Neural progenitor cell (in vitro differentiated cells): Measurements from ENCODE around the gene NFIA. TPM values are rescaled to one million over a fixed set of nuclear protein-coding genes. Genes with fewer than 3 reads are reported as not detected.
"Not testable (repeated sequence)": the region's sequence is repeated elsewhere in the genome, so short reads cannot be mapped to it uniquely, and the experiment has no call there.

Experiments
- DNase-seq: peaks from one replicate; pipeline ENCODE4 v3.0.0-alpha.2; 2016; ENCODE audit warnings: low spot score
- H2AFZ ChIP-seq: fragments of 200-600 bp; sonication (generic); replicated peaks from 2 replicates; pipeline ENCODE4 v1.6.1; 2016; ENCODE audit warnings: antibody characterized with exemption
- H3F3A ChIP-seq: fragments of 200-600 bp; sonication (generic); 2 replicates; pipeline ENCODE4 v1.6.1; 2016; ENCODE audit warnings: antibody characterized with exemption, low read depth
- H3K27ac ChIP-seq: fragments of 200-600 bp; sonication (generic); 2 replicates; pipeline ENCODE4 v1.5.1; 2016; ENCODE audit warnings: mild to moderate bottlenecking
- H3K27me3 ChIP-seq: fragments of 200-600 bp; sonication (generic); 2 replicates; pipeline ENCODE4 v1.6.1; 2016; ENCODE audit warnings: mild to moderate bottlenecking, moderate library complexity
- H3K36me3 ChIP-seq: fragments of 200-600 bp; sonication (generic); 2 replicates; pipeline ENCODE4 v1.5.1; 2016
- H3K4me1 ChIP-seq: fragments of 200-600 bp; sonication (generic); 2 replicates; pipeline ENCODE4 v1.6.1; 2016; ENCODE audit warnings: mixed run types
- H3K4me2 ChIP-seq: fragments of 200-600 bp; sonication (generic); 2 replicates; pipeline ENCODE4 v1.6.1; 2016
- H3K4me3 ChIP-seq: fragments of 200-600 bp; sonication (generic); 2 replicates; pipeline ENCODE4 v1.5.1; 2016
- H3K79me2 ChIP-seq: fragments of 200-600 bp; sonication (generic); 2 replicates; pipeline ENCODE4 v1.6.1; 2016; ENCODE audit warnings: low read depth
- H3K9ac ChIP-seq: fragments of 200-600 bp; sonication (generic); 2 replicates; pipeline ENCODE4 v1.6.1; 2016
- H3K9me3 ChIP-seq: fragments of 200-600 bp; sonication (generic); 2 replicates; pipeline ENCODE4 v1.5.1; 2016; ENCODE audit warnings: low read depth
- H4K20me1 ChIP-seq: fragments of 200-600 bp; sonication (generic); 2 replicates; pipeline ENCODE4 v1.6.1; 2016; ENCODE audit warnings: low read depth
- H3K27ac Mint-ChIP-seq: 3 replicates; pipeline ENCODE4 v1.8.0; 2021; ENCODE audit warnings: mixed read lengths
- H3K27me3 Mint-ChIP-seq: 2 replicates; pipeline ENCODE4 v1.8.0; 2022; ENCODE audit warnings: low read depth, mild to moderate bottlenecking, inconsistent platforms, moderate library complexity, mixed read lengths; ENCODE audit not compliant: insufficient read depth
- H3K36me3 Mint-ChIP-seq: 3 replicates; pipeline ENCODE4 v1.8.0; 2021; ENCODE audit warnings: mixed read lengths
- H3K4me1 Mint-ChIP-seq: 3 replicates; pipeline ENCODE4 v1.8.0; 2021; ENCODE audit warnings: mixed read lengths
- H3K4me3 Mint-ChIP-seq: 3 replicates; pipeline ENCODE4 v1.8.0; 2021; ENCODE audit warnings: mild to moderate bottlenecking, moderate library complexity, mixed read lengths
- H3K9me3 Mint-ChIP-seq: 3 replicates; pipeline ENCODE4 v1.8.0; 2020; ENCODE audit warnings: mixed read lengths
- CTCF ChIP-seq: fragments of 200-600 bp; sonication (generic); IDR thresholded peaks from 2 replicates; pipeline ENCODE4 v1.5.1; 2017; ENCODE audit warnings: antibody characterized with exemption, mild to moderate bottlenecking
- EZH2 ChIP-seq: fragments of 200-600 bp; sonication (generic); IDR thresholded peaks from 2 replicates; pipeline ENCODE4 v1.6.1; 2017; ENCODE audit warnings: antibody characterized with exemption, mild to moderate bottlenecking, moderate library complexity
- EZH2phosphoT487 ChIP-seq: fragments of 200-600 bp; sonication (generic); IDR thresholded peaks from 2 replicates; pipeline ENCODE4 v1.6.1; 2017; ENCODE audit warnings: antibody characterized with exemption
- total RNA-seq: library from RNA; depleted of rRNA; stranded (reverse); fragments of >200 nt; gene quantifications from 2 replicates; pipeline ENCODE4 v1.2.3, GENCODE V29; 2015; ENCODE audit warnings: low replicate concordance

Gene NFIA
- total RNA-seq, 1 donor from 2014 or later: 5.3 TPM

GRCh38 chr1:61463220-61463619 is 380.9 kb downstream of the NFIA start:
- H4K20me1 ChIP-seq: no peaks in the 10 kb centered on the region
- no peaks in the 10 kb centered on the region for H3K27me3 ChIP-seq
- Mint-ChIP-seq H3K9me3 (no peaks in the 10 kb centered on the region), H3K27ac (no peak overlapping the region), H3K27me3 (no peaks in the 10 kb centered on the region), H3K36me3 (no peaks in the 10 kb centered on the region), H3K4me1 (peaks cover 32% of the 10 kb centered on the region), H3K4me3 (no peak overlapping the region)
- peaks cover 11% of the 10 kb centered on the region for H3K4me1 ChIP-seq
- H3K9me3 ChIP-seq: no peaks in the 10 kb centered on the region
- no peak overlapping the region for H3K4me3 ChIP-seq
- H3K36me3 ChIP-seq: no peaks in the 10 kb centered on the region
- TF ChIP-seq EZH2phosphoT487 (no peak), CTCF (no peak), EZH2 (no peak)
- no peak for DNase-seq
- H2AFZ ChIP-seq: no peak overlapping the region
- no peaks in the 10 kb centered on the region for H3K79me2 ChIP-seq
- no peak overlapping the region for H3K9ac ChIP-seq
- H3K27ac ChIP-seq: no peak overlapping the region
- no peak overlapping the region for H3K4me2 ChIP-seq
- H3F3A ChIP-seq: no peaks in the 10 kb centered on the region

DNA sequence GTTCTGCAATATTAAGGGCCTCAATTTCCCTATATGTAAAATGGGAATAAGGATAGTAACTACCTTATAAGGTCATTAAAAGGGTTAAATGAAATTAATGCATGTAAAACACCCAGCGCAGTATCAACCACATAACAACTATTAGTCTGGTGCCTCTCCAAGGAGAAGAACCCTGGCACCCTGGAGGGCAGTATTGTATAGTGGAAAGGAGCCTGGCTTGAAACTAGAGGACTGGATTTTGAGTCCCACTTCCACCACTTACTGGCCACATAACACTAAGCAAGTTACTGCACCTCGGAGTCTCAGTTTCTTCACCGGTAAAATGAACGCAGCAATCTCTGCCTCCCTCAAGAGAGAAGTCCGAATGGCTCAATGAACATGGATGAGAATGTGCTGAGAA is 385.5 kb downstream of the NFIA start:
- H3K4me1 ChIP-seq, H3K36me3 Mint-ChIP-seq, H3K4me1 Mint-ChIP-seq, H3K27me3 Mint-ChIP-seq, H3K4me2 ChIP-seq, H3K9me3 Mint-ChIP-seq, H3K4me3 ChIP-seq, H3K9ac ChIP-seq, H3K36me3 ChIP-seq, H4K20me1 ChIP-seq, H2AFZ ChIP-seq, H3K4me3 Mint-ChIP-seq, H3K27me3 ChIP-seq, H3K27ac Mint-ChIP-seq, H3K9me3 ChIP-seq, H3K27ac ChIP-seq, H3K79me2 ChIP-seq, H3F3A ChIP-seq, DNase-seq: not testable (repeated sequence)

DNA sequence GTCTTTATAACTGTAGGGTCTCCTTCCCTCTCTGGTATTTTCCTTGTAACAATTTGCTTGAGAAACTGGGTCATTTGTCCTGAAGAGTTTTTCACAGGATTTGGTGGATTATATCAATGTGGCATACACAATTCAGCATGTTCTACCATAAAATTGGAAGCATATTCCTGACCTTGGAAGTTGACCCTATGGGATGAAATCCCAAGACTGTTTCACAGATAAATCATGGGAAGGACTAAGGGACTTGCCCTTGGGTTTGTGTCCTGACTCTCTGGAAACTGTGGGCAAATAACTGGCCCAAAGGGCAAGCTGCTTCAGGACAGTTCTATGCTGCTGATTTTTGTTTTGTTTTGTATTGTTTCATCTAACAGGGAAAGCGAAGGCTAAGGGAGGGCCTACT is 387.0 kb downstream of the NFIA start:
- TF ChIP-seq EZH2 (no peak), EZH2phosphoT487 (no peak), CTCF (no peak)
- H3K9ac ChIP-seq: no peak overlapping the region
- H3K36me3 Mint-ChIP-seq: no peaks in the 10 kb centered on the region
- peaks cover 4% of the 10 kb centered on the region for H3K4me1 Mint-ChIP-seq
- peaks cover 17% of the 10 kb centered on the region for H3K27me3 ChIP-seq
- H3K4me3 Mint-ChIP-seq: no peak overlapping the region
- H3K9me3 ChIP-seq: no peaks in the 10 kb centered on the region
- no peaks in the 10 kb centered on the region for H3F3A ChIP-seq
- DNase-seq: no peak
- H3K36me3 ChIP-seq: no peaks in the 10 kb centered on the region
- H3K27me3 Mint-ChIP-seq: peaks cover 4% of the 10 kb centered on the region
- no peak overlapping the region for H3K4me2 ChIP-seq
- H3K4me1 ChIP-seq: no peaks in the 10 kb centered on the region
- no peak overlapping the region for H3K27ac Mint-ChIP-seq
- no peak overlapping the region for H3K4me3 ChIP-seq
- no peak overlapping the region for H3K27ac ChIP-seq
- H3K9me3 Mint-ChIP-seq: peaks cover 2% of the 10 kb centered on the region
- H4K20me1 ChIP-seq: no peaks in the 10 kb centered on the region
- no peak overlapping the region for H2AFZ ChIP-seq
- H3K79me2 ChIP-seq: no peaks in the 10 kb centered on the region

- no peak overlapping the region for H2AFZ ChIP-seq
- no peak overlapping the region for H3K27ac ChIP-seq
- peaks cover 8% of the 10 kb centered on the region for H3K4me1 ChIP-seq
- H3K4me2 ChIP-seq: no peak overlapping the region
- H3K36me3 ChIP-seq: no peaks in the 10 kb centered on the region
- peaks cover 52% of the 10 kb centered on the region for H3K27me3 ChIP-seq
- H3F3A ChIP-seq: no peaks in the 10 kb centered on the region
- H3K9ac ChIP-seq: no peak overlapping the region
- no peak overlapping the region for H3K27ac Mint-ChIP-seq
- no peaks in the 10 kb centered on the region for H3K36me3 Mint-ChIP-seq
- no peak overlapping the region for H3K4me3 Mint-ChIP-seq
- H3K27me3 Mint-ChIP-seq: peaks cover 4% of the 10 kb centered on the region
- H3K4me1 Mint-ChIP-seq: peaks cover 5% of the 10 kb centered on the region
- TF ChIP-seq EZH2 (no peak), EZH2phosphoT487 (no peak), CTCF (no peak)
- H3K9me3 Mint-ChIP-seq: peaks cover 4% of the 10 kb centered on the region
- no peak overlapping the region for H3K4me3 ChIP-seq
- no peaks in the 10 kb centered on the region for H3K79me2 ChIP-seq
- H4K20me1 ChIP-seq: no peaks in the 10 kb centered on the region
- no peaks in the 10 kb centered on the region for H3K9me3 ChIP-seq
- no peak for DNase-seq
Measured at GRCh38 chr1:61472876-61473275, 390.5 kb downstream of the NFIA start.
